Thyroid gland (tissue), 4 donors: Measurements from ENCODE around the gene UFL1.

Experiments
- CTCF ChIP-seq, 6 experiments: fragments of 200-600 bp in 3 of 6; fragments of 450-650 bp in 3 of 6; sonication (generic) in 3 of 6; IDR thresholded peaks; one replicate each; pipeline ENCODE4 v1.5.1; 2016 to 2019; ENCODE audit warnings: antibody characterized with exemption in 6 of 6, mild to moderate bottlenecking in 2 of 6, inconsistent platforms in 1 of 6, moderate library complexity in 1 of 6
- POLR2A ChIP-seq, 2 donors: fragments of 450-650 bp; IDR thresholded peaks; one replicate each; pipeline ENCODE4 v1.6.1; 2017; ENCODE audit warnings: antibody characterized with exemption in 2 of 2, mild to moderate bottlenecking in 2 of 2, moderate library complexity in 1 of 2

GRCh38 chr6:96528193-96528592 lies 6.6 kb downstream of the UFL1 start:
- TF ChIP-seq CTCF (IDR thresholded peaks at IDR 0.05) (no peak), POLR2A (IDR thresholded peaks at IDR 0.05) (no peak)
